ENCODE measurements around the gene CLEC18B.
"Not testable (repeated sequence)": the region's sequence is repeated elsewhere in the genome, so short reads cannot be mapped to it uniquely, and the experiment has no call there.

- not testable (repeated sequence) for TF ChIP-seq CTCF (IDR thresholded peaks at IDR 0.05; ENCODE audit: low read depth, low read length); MAX (IDR thresholded peaks at IDR 0.05; ENCODE audit: low read depth, low read length); POLR2A (IDR thresholded peaks at IDR 0.05; ENCODE audit: extremely low read depth, insufficient read length); MYC (IDR thresholded peaks at IDR 0.05; ENCODE audit: low read depth, low read length)
Measured at GRCh38 chr16:74422086-74422485, 808 bp upstream of the CLEC18B start.

Measured in NB4 (cell line).